ENCODE results near the gene ZBTB21. TPM values are rescaled to one million over a fixed set of nuclear protein-coding genes. Genes with fewer than 3 reads are reported as not detected.

The ZBTB21 gene
- total and polyA plus RNA-seq, 9 of the 15 experiments (the other 6 are each of a cell fraction or from before 2014, with no cell fraction given), result 2.2 to 15.2 (median 8.7) TPM

- TF ChIP-seq GMEB1 (CRISPR knock-in tag; IDR thresholded peaks at IDR 0.05) (no peak), ZBTB7A (IDR thresholded peaks at IDR 0.05; ENCODE audit: borderline replicate concordance, control insufficient read depth, low read depth, low read length) (peak; percentile 61; the same call in 1 of the 2 replicates), SP1 (CRISPR knock-in tag; IDR thresholded peaks at IDR 0.05) (peak; percentile 72), SUPT5H (IDR thresholded peaks at IDR 0.05) (peak; percentile 79), BRCA1 (IDR thresholded peaks at IDR 0.05) (no peak), BRCA1 (CRISPR knock-in tag; IDR thresholded peaks at IDR 0.05) (no peak), NR1H2 (CRISPR knock-in tag; IDR thresholded peaks at IDR 0.05) (no peak; the same call in 1 of the 2 replicates), HDAC2 (IDR thresholded peaks at IDR 0.05) (peak; percentile 96), TAF1 (IDR thresholded peaks at IDR 0.05; ENCODE audit: control insufficient read depth, extremely low read depth, insufficient read depth, low read length, severe bottlenecking) (peak; percentile 34), FOS (IDR thresholded peaks at IDR 0.05; ENCODE audit: extremely low read depth, insufficient read length) (peak; percentile 32), ZFX (CRISPR knock-in tag; IDR thresholded peaks at IDR 0.05) (peak; percentile 58), WHSC1 (IDR thresholded peaks at IDR 0.05; ENCODE audit: low read length) (no peak), RB1 (IDR thresholded peaks at IDR 0.05; ENCODE audit: low read depth) (peak; percentile 33), TEAD1 (CRISPR knock-in tag; IDR thresholded peaks at IDR 0.05) (peak; percentile 23 to 67; a peak in 2 of 4 replicates), GATAD2A (IDR thresholded peaks at IDR 0.05) (no peak), HCFC1 (IDR thresholded peaks at IDR 0.05; ENCODE audit: low read depth, low read length) (peak; percentile 63)
- TF ChIP-seq, protein P1, sequence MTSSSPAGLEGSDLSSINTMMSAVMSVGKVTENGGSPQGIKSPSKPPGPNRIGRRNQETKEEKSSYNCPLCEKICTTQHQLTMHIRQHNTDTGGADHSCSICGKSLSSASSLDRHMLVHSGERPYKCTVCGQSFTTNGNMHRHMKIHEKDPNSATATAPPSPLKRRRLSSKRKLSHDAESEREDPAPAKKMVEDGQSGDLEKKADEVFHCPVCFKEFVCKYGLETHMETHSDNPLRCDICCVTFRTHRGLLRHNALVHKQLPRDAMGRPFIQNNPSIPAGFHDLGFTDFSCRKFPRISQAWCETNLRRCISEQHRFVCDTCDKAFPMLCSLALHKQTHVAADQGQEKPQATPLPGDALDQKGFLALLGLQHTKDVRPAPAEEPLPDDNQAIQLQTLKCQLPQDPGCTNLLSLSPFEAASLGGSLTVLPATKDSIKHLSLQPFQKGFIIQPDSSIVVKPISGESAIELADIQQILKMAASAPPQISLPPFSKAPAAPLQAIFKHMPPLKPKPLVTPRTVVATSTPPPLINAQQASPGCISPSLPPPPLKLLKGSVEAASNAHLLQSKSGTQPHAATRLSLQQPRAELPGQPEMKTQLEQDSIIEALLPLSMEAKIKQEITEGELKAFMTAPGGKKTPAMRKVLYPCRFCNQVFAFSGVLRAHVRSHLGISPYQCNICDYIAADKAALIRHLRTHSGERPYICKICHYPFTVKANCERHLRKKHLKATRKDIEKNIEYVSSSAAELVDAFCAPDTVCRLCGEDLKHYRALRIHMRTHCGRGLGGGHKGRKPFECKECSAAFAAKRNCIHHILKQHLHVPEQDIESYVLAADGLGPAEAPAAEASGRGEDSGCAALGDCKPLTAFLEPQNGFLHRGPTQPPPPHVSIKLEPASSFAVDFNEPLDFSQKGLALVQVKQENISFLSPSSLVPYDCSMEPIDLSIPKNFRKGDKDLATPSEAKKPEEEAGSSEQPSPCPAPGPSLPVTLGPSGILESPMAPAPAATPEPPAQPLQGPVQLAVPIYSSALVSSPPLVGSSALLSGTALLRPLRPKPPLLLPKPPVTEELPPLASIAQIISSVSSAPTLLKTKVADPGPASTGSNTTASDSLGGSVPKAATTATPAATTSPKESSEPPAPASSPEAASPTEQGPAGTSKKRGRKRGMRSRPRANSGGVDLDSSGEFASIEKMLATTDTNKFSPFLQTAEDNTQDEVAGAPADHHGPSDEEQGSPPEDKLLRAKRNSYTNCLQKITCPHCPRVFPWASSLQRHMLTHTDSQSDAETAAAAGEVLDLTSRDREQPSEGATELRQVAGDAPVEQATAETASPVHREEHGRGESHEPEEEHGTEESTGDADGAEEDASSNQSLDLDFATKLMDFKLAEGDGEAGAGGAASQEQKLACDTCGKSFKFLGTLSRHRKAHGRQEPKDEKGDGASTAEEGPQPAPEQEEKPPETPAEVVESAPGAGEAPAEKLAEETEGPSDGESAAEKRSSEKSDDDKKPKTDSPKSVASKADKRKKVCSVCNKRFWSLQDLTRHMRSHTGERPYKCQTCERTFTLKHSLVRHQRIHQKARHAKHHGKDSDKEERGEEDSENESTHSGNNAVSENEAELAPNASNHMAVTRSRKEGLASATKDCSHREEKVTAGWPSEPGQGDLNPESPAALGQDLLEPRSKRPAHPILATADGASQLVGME (CRISPR knock-in tag; IDR thresholded peaks at IDR 0.05), result peak; percentile 69
- TF ChIP-seq, protein P2, sequence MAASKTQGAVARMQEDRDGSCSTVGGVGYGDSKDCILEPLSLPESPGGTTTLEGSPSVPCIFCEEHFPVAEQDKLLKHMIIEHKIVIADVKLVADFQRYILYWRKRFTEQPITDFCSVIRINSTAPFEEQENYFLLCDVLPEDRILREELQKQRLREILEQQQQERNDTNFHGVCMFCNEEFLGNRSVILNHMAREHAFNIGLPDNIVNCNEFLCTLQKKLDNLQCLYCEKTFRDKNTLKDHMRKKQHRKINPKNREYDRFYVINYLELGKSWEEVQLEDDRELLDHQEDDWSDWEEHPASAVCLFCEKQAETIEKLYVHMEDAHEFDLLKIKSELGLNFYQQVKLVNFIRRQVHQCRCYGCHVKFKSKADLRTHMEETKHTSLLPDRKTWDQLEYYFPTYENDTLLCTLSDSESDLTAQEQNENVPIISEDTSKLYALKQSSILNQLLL (CRISPR knock-in tag; IDR thresholded peaks at IDR 0.05; ENCODE audit: borderline replicate concordance), result no peak
- TF ChIP-seq, protein P3, sequence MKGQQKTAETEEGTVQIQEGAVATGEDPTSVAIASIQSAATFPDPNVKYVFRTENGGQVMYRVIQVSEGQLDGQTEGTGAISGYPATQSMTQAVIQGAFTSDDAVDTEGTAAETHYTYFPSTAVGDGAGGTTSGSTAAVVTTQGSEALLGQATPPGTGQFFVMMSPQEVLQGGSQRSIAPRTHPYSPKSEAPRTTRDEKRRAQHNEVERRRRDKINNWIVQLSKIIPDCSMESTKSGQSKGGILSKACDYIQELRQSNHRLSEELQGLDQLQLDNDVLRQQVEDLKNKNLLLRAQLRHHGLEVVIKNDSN (CRISPR knock-in tag; IDR thresholded peaks at IDR 0.05), result peak; percentile 87
Measured at GRCh38 chr21:42009831-42010506, at the start of gene ZBTB21 (continued).

All from K562 (cell line).